Measurements from ENCODE around the gene STRN.

GRCh38 chr2:36857713-36858112 is 108.6 kb downstream of the STRN start:
- TF ChIP-seq POLR2A (IDR thresholded peaks at IDR 0.05), result no peak
- TF ChIP-seq CTCF (IDR thresholded peaks at IDR 0.05), result peak in 2 of 5 experiments; percentile 7 to 14
- TF ChIP-seq EP300 (IDR thresholded peaks at IDR 0.05; ENCODE audit: low read depth), result no peak
